HG02884 (cell line): ENCODE data around the gene EPHA7.

ENCODE experiments used
- ATAC-seq: cut with Tn5 transposase; IDR thresholded peaks from one replicate; pipeline ENCODE4 v1.9.1; 2021; ENCODE audit warnings: mild to moderate bottlenecking, moderate library complexity; ENCODE audit not compliant: unreplicated experiment

The EPHA7 gene

DNA sequence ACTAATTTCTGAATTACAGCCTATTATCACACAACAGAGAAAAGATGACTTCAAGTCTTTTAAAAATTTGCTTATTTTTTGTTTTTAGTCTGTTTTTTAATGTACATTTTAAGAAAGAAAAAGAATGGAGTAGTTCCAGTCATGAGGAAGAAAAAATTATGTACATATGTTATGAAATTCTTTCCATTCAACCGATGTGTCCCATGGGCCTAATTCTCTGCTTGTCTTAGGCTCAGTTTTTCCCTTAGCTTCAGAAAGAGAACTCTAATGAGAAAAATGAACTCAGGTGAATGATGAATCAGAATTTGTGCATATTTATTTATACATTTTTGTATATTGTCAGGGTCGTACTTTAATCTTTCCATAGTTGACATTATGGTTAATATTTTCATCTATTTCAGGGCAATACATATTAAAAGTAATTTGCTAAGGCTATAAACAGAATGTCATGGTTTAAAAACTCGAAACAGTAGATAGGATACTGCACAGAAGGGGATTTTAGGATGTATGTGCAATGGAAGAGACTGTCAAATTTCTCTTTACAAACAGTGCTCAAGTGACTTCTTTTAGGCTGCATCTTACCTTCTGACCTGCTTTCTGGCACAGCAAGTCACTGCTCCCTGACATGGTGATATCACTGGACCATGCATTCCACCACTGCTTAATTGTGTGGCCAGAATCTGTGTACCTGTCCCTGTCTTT is 153.1 kb downstream of the EPHA7 start:
- ATAC-seq, result no peak

- ATAC-seq, result no peak
These were observed 158.5 kb downstream of the EPHA7 start for GRCh38 chr6:93260881-93261280.

DNA sequence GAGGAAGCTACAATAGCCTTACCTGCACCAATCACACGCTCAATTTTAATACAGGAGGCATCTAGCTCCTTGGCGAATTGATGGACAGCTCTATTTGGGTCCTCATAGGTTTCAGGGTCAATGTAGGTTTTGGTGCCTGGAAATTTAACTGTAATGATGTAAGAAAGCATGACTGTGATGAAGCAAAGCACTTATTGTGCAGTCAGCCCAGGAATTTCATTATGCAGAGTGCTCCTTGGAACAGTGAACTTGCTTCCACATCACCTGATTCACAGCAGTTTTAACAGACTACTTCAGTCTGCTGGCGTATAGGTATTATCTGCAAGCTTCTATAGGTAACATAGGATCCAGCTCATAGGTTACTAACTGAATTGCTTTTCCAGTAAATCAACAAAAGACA is 160.0 kb downstream of the EPHA7 start:
- ATAC-seq, result no peak

- no peak for ATAC-seq
These were observed 166.4 kb downstream of the EPHA7 start for GRCh38 chr6:93252930-93253329.

DNA sequence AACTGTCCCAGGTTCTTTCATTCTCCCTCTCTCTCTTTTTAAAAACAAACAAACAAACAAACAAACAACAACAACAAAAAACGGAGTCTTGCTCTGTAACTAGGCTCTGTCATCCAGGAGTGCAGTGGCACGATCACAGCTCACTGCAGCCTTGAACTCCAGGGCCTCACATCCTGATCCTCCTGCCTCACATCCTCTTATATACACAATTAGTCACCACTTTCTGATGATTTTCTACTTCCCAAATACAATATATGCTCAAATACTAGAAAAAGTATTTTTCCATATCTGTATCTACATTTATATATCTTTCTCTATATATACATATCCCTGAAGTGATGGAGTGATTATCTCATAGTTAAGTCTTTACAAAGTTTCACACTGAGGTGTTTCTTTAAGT is 170.7 kb downstream of the EPHA7 start:
- no peak for ATAC-seq

GRCh38 chr6:93243231-93243778 is 176.1 kb downstream of the EPHA7 start:
- no peak for ATAC-seq

- ATAC-seq, result no peak
These were observed 177.3 kb downstream of the EPHA7 start for GRCh38 chr6:93242049-93242448.

DNA sequence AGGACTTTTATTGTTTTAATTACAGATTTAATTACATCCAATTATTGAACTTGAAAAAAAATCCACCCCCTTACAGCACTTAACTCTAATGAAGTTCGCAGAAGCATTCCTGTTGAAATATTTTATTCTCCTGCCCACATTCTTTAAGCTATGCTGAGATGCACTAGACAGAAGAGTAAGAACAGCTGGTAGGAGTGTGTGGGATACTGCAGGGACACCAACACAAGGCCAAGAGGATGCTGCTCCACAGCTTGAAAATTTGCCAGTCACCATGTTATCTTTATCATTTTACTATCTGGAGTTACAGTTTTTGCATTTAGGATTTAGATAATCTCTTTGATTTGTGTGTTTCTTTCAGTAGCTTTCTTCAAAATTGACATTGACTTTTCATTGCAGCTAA is 180.7 kb downstream of the EPHA7 start:
- no peak for ATAC-seq

DNA sequence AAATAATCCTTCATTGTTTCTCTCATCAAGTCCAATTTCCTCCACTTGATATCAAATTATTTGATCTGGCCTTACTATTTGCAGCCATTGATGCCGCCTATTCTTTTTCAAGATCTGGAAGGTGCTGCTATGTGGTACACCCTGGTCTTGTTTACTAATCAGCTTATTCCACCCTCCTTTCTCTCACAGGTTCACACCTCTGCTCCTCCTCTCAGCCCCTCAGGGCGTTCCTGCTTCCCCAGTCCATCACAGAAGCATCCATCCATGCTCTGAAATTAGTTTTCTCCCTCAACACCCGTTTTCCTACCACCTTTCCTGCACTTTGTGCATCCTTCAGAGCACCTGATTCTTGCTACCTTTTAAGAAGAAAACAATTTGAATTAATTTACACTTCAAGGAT is 183.6 kb downstream of the EPHA7 start:
- ATAC-seq, result no peak

DNA sequence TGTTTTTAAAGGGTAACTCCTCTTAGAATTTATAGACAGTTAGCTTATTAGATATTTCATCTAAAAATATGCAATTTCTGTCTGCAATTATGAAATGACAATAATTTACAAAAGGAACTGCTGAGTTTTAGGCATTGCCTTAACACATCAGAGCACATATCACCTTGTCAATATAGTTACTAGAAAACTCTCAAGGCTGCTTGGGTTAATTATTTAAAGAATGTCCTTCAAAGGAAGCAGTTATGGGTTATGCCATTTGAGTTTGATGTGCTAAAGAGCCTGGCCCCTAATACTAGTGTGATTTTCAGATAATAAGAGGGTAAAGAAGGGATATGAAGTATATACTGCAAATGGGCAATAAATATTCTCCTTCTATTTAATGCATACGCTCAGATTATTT is 192.5 kb downstream of the EPHA7 start:
- no peak for ATAC-seq

DNA sequence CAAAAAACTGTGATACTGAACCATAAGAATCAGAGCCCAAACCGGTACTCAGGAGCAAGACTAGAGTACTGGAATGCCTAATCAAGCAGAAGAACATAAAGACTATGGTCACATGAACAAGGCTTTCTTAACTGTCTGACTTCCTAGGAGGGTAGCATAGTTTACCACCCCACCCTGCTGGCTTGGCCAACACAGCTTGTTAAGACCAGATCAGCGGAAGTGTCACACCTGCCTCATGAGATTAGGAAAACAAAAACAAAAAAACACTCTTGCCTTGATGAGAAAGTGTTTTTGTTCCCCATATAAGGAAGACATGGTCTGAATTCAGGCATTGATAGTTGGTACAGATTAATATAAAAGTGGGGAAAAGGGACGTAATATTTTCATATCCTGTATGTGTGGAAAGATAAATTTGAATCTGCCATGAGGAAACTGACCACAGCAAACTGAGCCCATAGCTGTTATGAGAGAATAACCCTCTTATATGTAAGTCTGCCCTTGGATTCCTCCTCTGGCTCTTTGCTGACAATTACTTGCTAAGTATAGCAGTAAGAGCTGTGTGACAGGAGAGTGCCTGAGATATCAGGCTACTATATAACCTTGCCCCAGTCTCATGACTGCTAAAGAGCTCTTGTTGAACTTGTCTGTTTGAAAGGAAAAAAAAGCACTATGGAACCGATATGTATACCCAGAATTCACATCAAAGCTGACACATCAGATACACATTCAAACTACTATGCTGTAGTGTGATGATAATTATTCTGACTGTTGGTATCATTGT is 197.1 kb downstream of the EPHA7 start:
- no peak for ATAC-seq

GRCh38 chr6:93219447-93219846 is 199.9 kb downstream of the EPHA7 start:
- ATAC-seq, result no peak

- no peak for ATAC-seq
These were observed 201.3 kb downstream of the EPHA7 start for GRCh38 chr6:93218096-93218495.

- no peak for ATAC-seq
These were observed 206.3 kb downstream of the EPHA7 start for GRCh38 chr6:93213028-93213427.

DNA sequence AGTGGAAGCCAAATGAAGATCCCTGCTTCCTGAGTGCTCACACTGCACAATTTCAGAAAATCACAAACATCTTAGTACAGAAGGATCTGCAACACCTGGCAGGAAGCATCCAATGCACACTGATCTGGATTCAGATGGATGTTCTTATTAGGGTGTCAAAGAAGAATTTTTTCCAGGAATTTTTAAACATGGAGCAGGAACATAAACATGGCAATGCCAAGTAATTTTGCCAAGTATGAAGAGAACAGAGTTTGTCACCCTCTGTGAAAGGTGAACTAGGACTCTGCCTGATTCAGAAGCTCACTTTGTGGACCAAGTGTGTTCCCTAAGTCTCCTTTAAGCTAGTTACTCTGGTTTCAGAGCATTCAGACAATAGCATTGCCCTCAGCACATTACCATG is 208.5 kb downstream of the EPHA7 start:
- no peak for ATAC-seq

- no peak for ATAC-seq
These were observed 210.0 kb downstream of the EPHA7 start for GRCh38 chr6:93209358-93209757.

GRCh38 chr6:93196406-93196970 is 222.9 kb downstream of the EPHA7 start:
- no peak for ATAC-seq

- ATAC-seq, result no peak
These were observed 224.9 kb downstream of the EPHA7 start for GRCh38 chr6:93194480-93194879.

GRCh38 chr6:93193868-93194267 is 225.5 kb downstream of the EPHA7 start:
- no peak for ATAC-seq
